ENCODE results near the gene IPP. TPM values are rescaled to one million over a fixed set of nuclear protein-coding genes. Genes with fewer than 3 reads are reported as not detected.
"Not testable (repeated sequence)": the region's sequence is repeated elsewhere in the genome, so short reads cannot be mapped to it uniquely, and the experiment has no call there.

The IPP gene
- total and polyA plus RNA-seq, 7 donors: 6.9 to 15.3 (median 11.2) TPM

DNA sequence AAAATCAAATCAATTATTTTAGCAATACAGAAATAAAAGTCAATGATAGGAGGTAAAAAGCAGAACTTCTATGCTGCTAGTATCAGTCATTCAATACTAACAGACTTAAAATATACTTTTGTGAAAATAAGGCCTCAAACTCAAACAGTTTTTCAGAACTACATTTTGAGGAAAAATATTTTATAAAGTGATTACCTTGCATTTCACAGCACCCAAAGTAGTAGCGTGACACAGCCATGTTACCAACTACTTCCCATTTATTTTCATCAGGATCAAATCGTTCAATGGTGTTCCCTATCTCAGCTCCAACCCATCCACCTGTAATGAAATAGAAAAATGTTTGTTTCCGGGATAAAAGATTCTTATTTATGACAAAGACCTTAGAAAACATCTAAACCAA lies 33.8 kb downstream of the IPP start:
- TF ChIP-seq EP300 (IDR thresholded peaks at IDR 0.05) (no peak), CTCF (IDR thresholded peaks at IDR 0.05) (no peak), POLR2AphosphoS5 (IDR thresholded peaks at IDR 0.05) (no peak), POLR2A (IDR thresholded peaks at IDR 0.05) (no peak)
- no peak for DNase-seq
- peaks cover 0 to 50% (median 2%) of the 10 kb centered on the region in 4 donors for H3K36me3 ChIP-seq
- no peak overlapping the region for H3K4me3 ChIP-seq
- peaks cover 0 to 4% (median 0%) of the 10 kb centered on the region in 4 donors for H3K4me1 ChIP-seq
- H3K27ac ChIP-seq: no peak overlapping the region
- no peaks in the 10 kb centered on the region for H3K27me3 ChIP-seq
- WGBS, 2 donors: 89 to 97% methylated on average over 3 of the region's 3 CpGs
- H3K9me3 ChIP-seq: no peaks in the 10 kb centered on the region
- intact Hi-C loops (cut with DNase I): no loop called here

- TF ChIP-seq EP300 (IDR thresholded peaks at IDR 0.05) (no peak), CTCF (IDR thresholded peaks at IDR 0.05) (no peak), POLR2AphosphoS5 (IDR thresholded peaks at IDR 0.05) (no peak), POLR2A (IDR thresholded peaks at IDR 0.05) (no peak)
- Histone ChIP-seq H3K27me3 (no peaks in the 10 kb centered on the region), H3K27ac (no peak overlapping the region), H3K36me3 (peaks cover 0 to 49% (median 5%) of the 10 kb centered on the region in 4 donors), H3K4me1 (no peaks in the 10 kb centered on the region), H3K4me3 (no peak overlapping the region), H3K9me3 (no peaks in the 10 kb centered on the region)
- 54 to 83% methylated on average over 3 of the region's 3 CpGs for WGBS, 2 donors
- no peak for DNase-seq
- intact Hi-C loops (cut with DNase I): no loop called here
These were observed 36.7 kb downstream of the IPP start for GRCh38 chr1:45713711-45714110.

DNA sequence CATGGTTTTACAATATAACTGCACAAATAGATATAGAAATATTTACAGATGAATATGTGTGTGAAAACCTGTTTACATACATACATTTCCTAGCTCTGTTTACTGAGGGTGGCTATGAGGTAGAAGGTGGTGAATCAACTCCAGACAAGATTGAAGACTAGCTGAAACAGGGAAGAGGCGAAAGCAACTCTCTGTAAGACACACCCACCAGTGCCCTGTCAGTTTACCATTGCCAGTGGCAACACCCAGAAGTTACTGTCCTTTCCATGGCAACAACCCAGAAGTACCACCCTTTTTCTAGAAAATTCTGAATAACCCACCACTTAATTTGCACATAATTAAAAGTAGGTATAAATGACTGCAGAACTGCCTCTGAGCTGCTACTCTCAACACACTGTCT lies 45.8 kb downstream of the IPP start:
- Histone ChIP-seq H3K27me3 (no peaks in the 10 kb centered on the region), H3K4me1 (no peaks in the 10 kb centered on the region), H3K36me3 (peaks cover 0 to 34% (median 0%) of the 10 kb centered on the region in 4 donors), H3K4me3 (no peak overlapping the region), H3K27ac (no peak overlapping the region), H3K9me3 (no peaks in the 10 kb centered on the region)
- no peak for TF ChIP-seq EP300 (IDR thresholded peaks at IDR 0.05)
- no peak for TF ChIP-seq POLR2AphosphoS5 (IDR thresholded peaks at IDR 0.05)
- TF ChIP-seq POLR2A (IDR thresholded peaks at IDR 0.05): no peak
- TF ChIP-seq CTCF (IDR thresholded peaks at IDR 0.05): no peak
- no peak for DNase-seq
- intact Hi-C loops (cut with DNase I): no loop called here
- WGBS, 2 donors: 84 to 93% methylated on average over 1 of the region's 1 CpG

GRCh38 chr1:45694823-45695222 lies 55.6 kb downstream of the IPP start:
- intact Hi-C loops (cut with DNase I): no loop called here
- Histone ChIP-seq H3K9me3 (no peaks in the 10 kb centered on the region), H3K4me3 (no peak overlapping the region), H3K36me3 (peaks cover 4 to 78% (median 9%) of the 10 kb centered on the region in 4 donors), H3K27me3 (no peaks in the 10 kb centered on the region), H3K4me1 (peaks cover 0 to 3% (median 0%) of the 10 kb centered on the region in 4 donors), H3K27ac (no peak overlapping the region)
- no peak for TF ChIP-seq EP300 (IDR thresholded peaks at IDR 0.05)
- no peak for DNase-seq
- whole genome bisulfite sequencing, 2 donors: 92 to 93% methylated on average over 7 of the region's 7 CpGs

GRCh38 chr1:45693811-45694210 lies 56.6 kb downstream of the IPP start:
- 85 to 91% methylated on average over 8 of the region's 8 CpGs for WGBS, 2 donors
- intact Hi-C loops (cut with DNase I); H3K27ac ChIP-seq; H3K4me3 ChIP-seq; DNase-seq; H3K27me3 ChIP-seq; H3K9me3 ChIP-seq: not testable (repeated sequence)
- peaks cover 0 to 13% (median 8%) of the 10 kb centered on the region in 4 donors for H3K4me1 ChIP-seq
- H3K36me3 ChIP-seq: peaks cover 4 to 69% (median 9%) of the 10 kb centered on the region in 4 donors

All from sigmoid colon (tissue), 7 donors.